Measurements from ENCODE around the gene UGT1A8. TPM values are rescaled to one million over a fixed set of nuclear protein-coding genes. Genes with fewer than 3 reads are reported as not detected.
"Not testable (repeated sequence)": the region's sequence is repeated elsewhere in the genome, so short reads cannot be mapped to it uniquely, and the experiment has no call there.

UGT1A8 gene
- total RNA-seq, 2 experiments from 2014 or later, result not detected

DNA sequence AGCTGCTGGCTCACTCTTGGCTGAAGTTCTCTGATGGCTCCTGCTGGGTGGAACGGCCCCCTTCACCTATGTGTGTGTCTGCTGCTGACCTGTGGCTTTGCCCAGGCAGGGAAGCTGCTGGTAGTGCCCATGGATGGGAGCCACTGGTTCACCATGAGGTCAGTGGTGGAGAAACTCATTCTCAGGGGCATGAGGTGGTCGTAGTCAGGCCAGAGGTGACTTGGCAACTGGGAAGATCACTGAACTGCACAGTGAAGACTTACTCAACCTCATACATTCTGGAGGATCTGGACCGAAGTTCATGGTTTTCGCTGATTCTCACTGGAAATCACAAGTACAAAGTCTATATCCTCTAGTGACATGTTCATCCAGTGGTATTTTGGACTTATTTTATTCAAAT lies 13.9 kb upstream of the UGT1A8 start:
- Mint-ChIP-seq H3K9me3 (peaks cover 2% of the 10 kb centered on the region), H3K27ac (no peak overlapping the region), H3K27me3 (peaks cover 15% of the 10 kb centered on the region), H3K4me1 (no peaks in the 10 kb centered on the region), H3K36me3 (ENCODE audit: low read depth) (no peaks in the 10 kb centered on the region), H3K4me3 (no peak overlapping the region)
- POLR2A ChIA-PET, result no interaction called here
- CTCF ChIA-PET, result no interaction called here
- DNase-seq, result no peak

DNA sequence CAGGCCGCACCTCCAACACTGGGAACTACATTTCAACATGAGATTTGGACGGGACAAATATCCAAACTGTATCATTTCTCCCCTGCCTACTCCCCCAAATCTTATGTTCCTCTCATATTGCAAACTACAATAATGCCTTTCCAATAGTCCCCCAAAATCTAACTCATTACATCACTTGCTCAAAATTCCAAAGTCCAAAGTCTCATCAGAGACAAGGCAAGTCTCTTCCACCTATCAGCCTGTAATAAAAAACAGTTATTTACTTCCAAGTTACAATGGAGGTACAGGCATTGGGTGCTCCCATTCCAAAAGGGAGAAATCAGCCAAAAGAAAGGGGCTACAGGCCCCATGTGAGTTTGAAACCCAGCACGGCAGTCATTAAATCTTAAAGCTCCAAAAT lies 12.6 kb upstream of the UGT1A8 start:
- peaks cover 2% of the 10 kb centered on the region for H3K9me3 Mint-ChIP-seq
- POLR2A ChIA-PET, result no interaction called here
- DNase-seq, result no peak
- CTCF ChIA-PET, result no interaction called here
- H3K27ac Mint-ChIP-seq, result no peak overlapping the region
- H3K4me3 Mint-ChIP-seq, result no peak overlapping the region
- no peaks in the 10 kb centered on the region for H3K36me3 Mint-ChIP-seq (ENCODE audit: low read depth)
- H3K27me3 Mint-ChIP-seq, result peaks cover 12% of the 10 kb centered on the region
- no peaks in the 10 kb centered on the region for H3K4me1 Mint-ChIP-seq

DNA sequence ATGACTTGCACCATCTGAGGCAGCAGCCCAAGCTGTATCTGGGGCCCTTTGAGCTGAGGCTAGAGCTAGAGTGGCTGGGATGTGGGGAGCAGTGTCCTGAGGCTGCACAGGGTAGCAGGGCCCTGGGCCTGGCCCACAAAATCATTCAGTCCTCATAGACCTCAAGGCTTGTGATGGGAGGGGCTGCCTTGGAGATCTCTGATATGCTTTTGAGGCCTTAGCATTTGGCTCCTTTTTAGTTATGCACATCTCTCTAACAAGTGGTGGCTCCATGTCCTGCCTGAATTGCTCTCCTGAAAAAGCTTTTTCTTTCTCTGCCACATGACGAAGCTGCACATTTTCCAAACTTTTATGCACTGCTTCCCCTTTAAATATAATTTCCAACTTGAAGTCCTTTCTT lies 11.8 kb upstream of the UGT1A8 start:
- no peak for DNase-seq
- CTCF ChIA-PET, result no interaction called here
- Mint-ChIP-seq H3K9me3 (peaks cover 5% of the 10 kb centered on the region), H3K4me3 (no peak overlapping the region), H3K4me1 (no peaks in the 10 kb centered on the region), H3K27me3 (peaks cover 8% of the 10 kb centered on the region), H3K36me3 (ENCODE audit: low read depth) (no peaks in the 10 kb centered on the region), H3K27ac (no peak overlapping the region)
- POLR2A ChIA-PET, result no interaction called here

DNA sequence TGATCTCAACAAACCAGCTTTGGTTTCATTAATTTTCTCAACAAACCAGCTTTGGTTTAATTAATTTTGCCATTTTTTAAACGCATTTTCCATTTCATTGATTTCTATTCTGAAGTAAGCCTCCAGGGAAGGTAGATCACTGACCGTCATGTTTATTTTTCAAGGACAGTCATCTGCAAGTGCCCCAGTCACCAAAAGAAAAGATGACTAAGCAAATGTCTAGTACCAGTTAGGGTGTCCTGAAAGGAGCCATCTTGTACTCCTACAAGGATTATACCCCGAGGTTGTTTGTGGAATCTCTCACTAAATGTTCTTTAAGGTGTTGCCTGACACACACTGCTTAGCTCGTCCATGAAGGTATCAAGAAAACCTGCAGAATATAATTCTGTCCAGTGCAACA lies 6.1 kb upstream of the UGT1A8 start:
- peaks cover 34% of the 10 kb centered on the region for H3K27me3 Mint-ChIP-seq
- no peaks in the 10 kb centered on the region for H3K4me1 Mint-ChIP-seq
- peaks cover 14% of the 10 kb centered on the region for H3K9me3 Mint-ChIP-seq
- DNase-seq, result no peak
- H3K27ac Mint-ChIP-seq, result no peak overlapping the region
- ChIA-PET CTCF (no interaction called here), POLR2A (no interaction called here)
- H3K36me3 Mint-ChIP-seq (ENCODE audit: low read depth), result no peaks in the 10 kb centered on the region
- H3K4me3 Mint-ChIP-seq, result no peak overlapping the region

DNA sequence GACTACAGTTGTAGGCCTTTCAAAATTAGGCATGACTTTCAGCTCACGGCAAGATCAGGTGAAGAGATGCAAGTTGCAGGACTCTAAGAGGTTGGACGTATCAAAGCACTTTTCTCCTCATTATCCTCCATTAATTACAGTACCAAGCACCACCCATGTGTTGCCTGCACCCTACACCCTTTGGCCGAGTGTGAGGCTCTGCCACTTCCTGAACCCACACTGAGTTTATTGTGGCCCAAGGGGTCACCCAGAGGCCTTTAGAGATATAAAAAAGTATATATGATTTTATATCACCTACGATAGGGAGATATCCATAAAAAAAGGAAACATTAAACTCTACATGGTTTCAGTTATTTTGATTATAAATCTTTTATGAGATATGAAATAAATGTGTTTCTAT lies 2.8 kb downstream of the UGT1A8 start:
- DNase-seq, result no peak
- CTCF ChIA-PET, result no interaction called here
- Mint-ChIP-seq H3K4me3 (no peak overlapping the region), H3K36me3 (ENCODE audit: low read depth) (no peaks in the 10 kb centered on the region), H3K4me1 (no peaks in the 10 kb centered on the region), H3K9me3 (peaks cover 2% of the 10 kb centered on the region), H3K27me3 (peaks cover 39% of the 10 kb centered on the region), H3K27ac (no peak overlapping the region)
- POLR2A ChIA-PET, result no interaction called here

DNA sequence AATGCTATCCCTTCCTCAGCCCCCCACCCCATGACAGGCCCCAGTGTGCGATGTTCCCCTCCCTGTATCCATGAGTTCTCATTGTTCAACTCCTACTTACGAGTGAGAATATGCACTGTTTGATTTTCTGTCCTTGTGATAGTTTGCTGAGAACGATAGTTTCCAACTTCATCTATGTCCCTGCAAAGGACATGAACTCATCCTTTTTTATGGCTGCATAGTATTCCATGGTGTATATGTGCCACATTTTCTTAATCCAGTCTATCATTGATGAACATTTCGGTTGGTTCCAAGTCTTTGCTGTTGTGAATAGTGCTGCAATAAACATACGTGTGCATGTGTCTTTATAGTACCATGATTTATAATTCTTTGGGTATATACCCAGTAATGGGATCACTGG lies 4.4 kb downstream of the UGT1A8 start:
- CTCF ChIA-PET, POLR2A ChIA-PET: not testable (repeated sequence)
- H3K27me3 Mint-ChIP-seq, result peaks cover 33% of the 10 kb centered on the region

DNA sequence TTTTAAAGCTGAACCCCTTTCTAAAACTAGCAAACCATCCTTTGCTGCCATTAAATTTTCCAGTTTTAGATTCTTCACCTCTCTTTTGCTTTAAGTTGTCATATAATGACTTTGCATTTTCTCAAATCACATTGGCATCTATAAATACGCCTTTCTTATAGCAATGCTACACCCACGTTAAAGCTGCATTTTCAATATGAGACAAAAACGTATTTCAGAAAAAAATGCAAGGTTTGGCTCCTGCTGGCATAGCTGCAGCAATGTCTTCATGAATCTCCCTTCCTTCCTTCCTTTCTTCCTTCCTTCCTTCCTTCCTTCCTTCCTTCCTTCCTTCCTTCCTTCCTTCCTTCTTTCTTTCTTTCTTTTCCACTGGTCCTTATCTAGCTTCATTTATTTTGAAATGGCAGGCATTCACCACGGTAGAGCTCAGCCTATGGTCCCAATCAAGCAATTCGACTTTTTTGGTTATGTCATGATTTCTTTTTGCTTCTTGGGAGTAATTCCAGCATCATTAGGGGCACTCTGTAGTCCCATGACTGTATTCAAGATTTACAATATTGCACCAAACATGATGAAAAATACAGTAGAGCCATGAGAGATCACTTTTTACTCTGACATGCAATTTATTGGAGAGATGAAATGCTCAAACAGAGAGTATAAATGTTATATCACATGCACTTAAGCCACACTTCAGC lies 10.0 kb downstream of the UGT1A8 start:
- Mint-ChIP-seq H3K27ac (no peak overlapping the region), H3K4me3 (no peak overlapping the region), H3K9me3 (peaks cover 10% of the 10 kb centered on the region), H3K36me3 (ENCODE audit: low read depth) (no peaks in the 10 kb centered on the region), H3K27me3 (peaks cover 46% of the 10 kb centered on the region), H3K4me1 (no peaks in the 10 kb centered on the region)
- DNase-seq, result no peak
- ChIA-PET POLR2A (interaction anchor here (0.7 kb wide), 1 partner anchor 29 kb away, joined by 3 read pairs; no protein-coding TSS in a partner anchor), CTCF (no interaction called here)

More for the DNA sequence above, 4.4 kb downstream of the UGT1A8 start:
- not testable (repeated sequence) for DNase-seq; H3K9me3 Mint-ChIP-seq; H3K4me3 Mint-ChIP-seq; H3K27ac Mint-ChIP-seq; H3K4me1 Mint-ChIP-seq; H3K36me3 Mint-ChIP-seq (ENCODE audit: low read depth)

DNA sequence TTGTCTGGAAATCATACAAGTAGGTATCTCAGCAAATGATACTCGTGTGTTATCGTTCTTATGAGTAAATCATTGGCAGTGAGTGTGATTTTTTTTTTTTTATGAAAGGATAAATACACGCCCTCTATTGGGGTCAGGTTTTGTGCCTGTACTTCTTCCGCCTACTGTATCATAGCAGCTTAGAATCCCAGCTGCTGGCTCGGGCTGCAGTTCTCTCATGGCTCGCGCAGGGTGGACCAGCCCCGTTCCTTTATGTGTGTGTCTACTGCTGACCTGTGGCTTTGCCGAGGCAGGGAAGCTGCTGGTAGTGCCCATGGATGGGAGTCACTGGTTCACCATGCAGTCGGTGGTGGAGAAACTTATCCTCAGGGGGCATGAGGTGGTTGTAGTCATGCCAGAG lies 18.9 kb downstream of the UGT1A8 start, which contains the start of gene UGT1A10:
Gene UGT1A10 (plus strand): TSS at position 143 of the 400 bp plus-strand sequence. CDS start 75 bp downstream, at position 218.
- H3K27ac Mint-ChIP-seq; H3K4me3 Mint-ChIP-seq; H3K9me3 Mint-ChIP-seq; DNase-seq; H3K36me3 Mint-ChIP-seq (ENCODE audit: low read depth); CTCF ChIA-PET; H3K4me1 Mint-ChIP-seq; POLR2A ChIA-PET: not testable (repeated sequence)
- H3K27me3 Mint-ChIP-seq, result peaks cover 31% of the 10 kb centered on the region

DNA sequence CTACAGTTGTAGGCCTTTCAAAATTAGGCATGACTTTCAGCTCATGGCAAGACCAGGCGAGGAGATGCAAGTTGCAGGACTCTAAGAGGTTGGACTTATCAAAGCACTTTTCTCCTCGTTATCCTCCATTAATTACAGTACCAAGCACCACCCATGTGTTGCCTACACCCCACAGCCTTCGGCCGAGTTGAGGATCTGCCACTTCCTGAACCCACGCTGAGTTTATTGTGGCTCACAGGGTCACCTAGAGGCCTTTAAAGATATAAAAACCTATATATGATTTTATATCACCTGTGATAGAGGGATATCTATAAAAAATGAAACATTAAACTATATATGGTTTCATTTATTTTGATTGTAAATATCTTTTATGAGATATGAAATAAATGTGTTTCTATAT lies 21.4 kb downstream of the UGT1A8 start:
- H3K4me3 Mint-ChIP-seq, result no peak overlapping the region
- H3K27me3 Mint-ChIP-seq, result peaks cover 16% of the 10 kb centered on the region
- DNase-seq, result no peak
- H3K9me3 Mint-ChIP-seq, result no peaks in the 10 kb centered on the region
- no peak overlapping the region for H3K27ac Mint-ChIP-seq
- POLR2A ChIA-PET, result no interaction called here
- no peaks in the 10 kb centered on the region for H3K4me1 Mint-ChIP-seq
- CTCF ChIA-PET, result no interaction called here
- H3K36me3 Mint-ChIP-seq (ENCODE audit: low read depth), result no peaks in the 10 kb centered on the region

DNA sequence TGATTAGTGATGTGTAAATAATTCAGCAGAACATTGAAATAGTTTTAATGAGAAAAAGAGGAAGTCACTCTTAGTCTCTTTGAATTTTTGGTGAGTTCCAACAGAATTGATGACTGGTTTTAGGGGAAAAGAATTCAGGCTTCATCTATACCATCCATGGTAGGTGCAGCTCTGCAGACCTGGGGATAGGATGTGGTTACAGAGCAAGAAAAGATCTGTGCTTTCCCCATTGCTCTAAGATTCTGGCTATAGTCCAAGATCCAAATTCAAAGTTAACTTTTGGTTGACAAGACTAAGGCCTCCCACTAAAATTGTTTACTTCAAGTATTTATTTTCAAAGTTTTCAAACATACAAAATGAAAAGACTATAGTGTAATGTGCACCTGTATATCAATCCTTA lies 22.4 kb downstream of the UGT1A8 start:
- CTCF ChIA-PET, result no interaction called here
- no peaks in the 10 kb centered on the region for H3K4me1 Mint-ChIP-seq
- peaks cover 9% of the 10 kb centered on the region for H3K27me3 Mint-ChIP-seq
- no peak overlapping the region for H3K27ac Mint-ChIP-seq
- POLR2A ChIA-PET, result no interaction called here
- peaks cover 5% of the 10 kb centered on the region for H3K9me3 Mint-ChIP-seq
- H3K4me3 Mint-ChIP-seq, result no peak overlapping the region
- no peaks in the 10 kb centered on the region for H3K36me3 Mint-ChIP-seq (ENCODE audit: low read depth)
- DNase-seq, result no peak

DNA sequence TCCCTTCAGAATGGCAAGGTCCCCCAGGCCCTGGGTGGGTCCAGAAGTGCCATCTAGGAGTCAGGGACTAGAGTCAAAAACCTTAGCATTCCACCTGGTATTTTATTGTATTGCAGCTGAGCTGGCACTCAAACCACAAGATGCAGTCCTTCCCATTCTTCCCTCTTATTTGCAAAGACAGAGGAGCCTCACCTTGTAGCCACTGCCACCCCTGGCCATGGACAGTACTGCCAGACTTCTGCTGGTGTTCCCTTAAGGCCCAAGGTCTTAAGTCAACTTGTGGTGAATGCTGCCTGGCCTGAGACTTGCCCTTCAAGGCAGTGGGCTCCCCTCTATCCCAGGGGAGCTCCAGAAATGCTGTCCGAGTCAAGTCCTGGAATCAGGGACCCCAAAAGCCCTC lies 25.7 kb downstream of the UGT1A8 start:
- H3K4me3 Mint-ChIP-seq, result no peak overlapping the region
- peaks cover 14% of the 10 kb centered on the region for H3K27me3 Mint-ChIP-seq
- no peak for DNase-seq
- H3K36me3 Mint-ChIP-seq (ENCODE audit: low read depth), result peaks cover 4% of the 10 kb centered on the region
- CTCF ChIA-PET, result no interaction called here
- H3K27ac Mint-ChIP-seq, result no peak overlapping the region
- no peaks in the 10 kb centered on the region for H3K4me1 Mint-ChIP-seq
- POLR2A ChIA-PET, result no interaction called here
- peaks cover 16% of the 10 kb centered on the region for H3K9me3 Mint-ChIP-seq

DNA sequence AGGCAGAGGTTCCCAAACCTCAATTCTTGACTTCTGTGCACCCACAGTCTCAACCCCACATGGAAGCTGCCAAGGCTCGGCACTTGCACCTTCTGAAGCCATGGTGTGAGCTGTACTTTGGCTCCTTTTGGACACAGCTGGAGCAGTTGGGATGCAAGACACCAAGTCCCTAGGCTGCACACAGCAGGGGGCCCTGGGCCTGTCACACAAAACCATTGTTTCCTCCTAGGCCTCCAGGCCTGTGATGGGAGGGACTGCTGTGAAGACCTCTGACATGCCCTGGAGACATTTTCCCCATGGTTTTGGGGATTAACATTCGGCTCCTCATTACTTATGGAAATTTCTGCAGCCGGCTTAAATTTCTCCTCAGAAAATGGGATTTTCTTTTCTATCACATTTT lies 28.6 kb downstream of the UGT1A8 start:
- H3K9me3 Mint-ChIP-seq, result peaks cover 16% of the 10 kb centered on the region
- H3K27ac Mint-ChIP-seq; DNase-seq; H3K4me1 Mint-ChIP-seq; H3K36me3 Mint-ChIP-seq (ENCODE audit: low read depth); CTCF ChIA-PET; POLR2A ChIA-PET; H3K4me3 Mint-ChIP-seq: not testable (repeated sequence)
- peaks cover 17% of the 10 kb centered on the region for H3K27me3 Mint-ChIP-seq

DNA sequence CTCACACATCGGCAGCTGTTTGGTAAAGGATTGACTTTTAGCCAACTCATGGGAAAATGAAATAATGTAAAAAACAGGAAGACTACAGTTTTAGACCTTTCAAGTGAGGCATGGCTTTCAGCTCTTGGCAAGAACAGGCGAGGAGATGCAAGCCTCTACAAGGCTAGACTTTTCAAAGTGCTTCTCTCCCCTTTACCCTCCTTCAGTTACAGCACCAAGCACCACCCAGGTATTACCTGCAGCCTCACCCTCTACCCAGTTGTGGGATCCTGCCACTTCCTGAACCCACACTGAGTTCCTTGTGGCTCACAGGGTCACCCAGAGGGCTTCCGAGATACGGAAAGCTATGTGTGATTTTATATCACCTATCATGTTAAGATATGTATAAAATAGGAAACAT lies 33.5 kb downstream of the UGT1A8 start:
- Mint-ChIP-seq H3K9me3 (peaks cover 11% of the 10 kb centered on the region), H3K27me3 (peaks cover 20% of the 10 kb centered on the region), H3K27ac (no peak overlapping the region), H3K4me1 (no peaks in the 10 kb centered on the region), H3K4me3 (no peak overlapping the region), H3K36me3 (ENCODE audit: low read depth) (peaks cover 4% of the 10 kb centered on the region)
- CTCF ChIA-PET, result no interaction called here
- POLR2A ChIA-PET, result no interaction called here
- DNase-seq, result no peak

DNA sequence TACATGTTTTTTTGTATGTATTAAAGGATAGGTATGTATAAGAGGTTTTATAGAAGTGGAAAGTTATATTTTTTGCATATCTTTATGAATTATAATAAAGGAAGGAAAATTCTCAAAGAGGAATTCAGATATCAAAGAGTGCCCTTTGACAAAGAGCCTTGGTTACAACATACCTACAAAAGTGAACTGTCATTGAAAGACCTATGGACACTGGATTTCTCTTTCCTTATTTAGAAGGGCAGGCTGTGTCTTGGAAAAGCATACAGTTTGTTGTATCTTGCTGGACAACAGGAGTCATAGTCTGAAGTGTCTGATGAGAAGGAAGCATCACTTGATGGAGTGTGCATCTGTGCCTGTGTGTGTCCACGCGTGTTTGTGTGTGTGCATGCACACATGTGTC lies 34.0 kb downstream of the UGT1A8 start:
- no peak overlapping the region for H3K27ac Mint-ChIP-seq

More for the DNA sequence above, 34.0 kb downstream of the UGT1A8 start:
- peaks cover 2% of the 10 kb centered on the region for H3K36me3 Mint-ChIP-seq (ENCODE audit: low read depth)
- H3K27me3 Mint-ChIP-seq, result peaks cover 20% of the 10 kb centered on the region
- ChIA-PET POLR2A (no interaction called here), CTCF (no interaction called here)
- peaks cover 9% of the 10 kb centered on the region for H3K9me3 Mint-ChIP-seq
- peaks cover under 1% of the 10 kb centered on the region for H3K4me1 Mint-ChIP-seq
- no peak overlapping the region for H3K4me3 Mint-ChIP-seq
- DNase-seq, result no peak
